ENCODE measurements around the gene KCNQ5. TPM values are rescaled to one million over a fixed set of nuclear protein-coding genes. Genes with fewer than 3 reads are reported as not detected.

The KCNQ5 gene
- polyA plus RNA-seq, 5 donors: 1.9 to 3.4 (median 2.8) TPM

GRCh38 chr6:73121421-73121993 lies 499.6 kb downstream of the KCNQ5 start:
- DNase-seq: no peak

DNA sequence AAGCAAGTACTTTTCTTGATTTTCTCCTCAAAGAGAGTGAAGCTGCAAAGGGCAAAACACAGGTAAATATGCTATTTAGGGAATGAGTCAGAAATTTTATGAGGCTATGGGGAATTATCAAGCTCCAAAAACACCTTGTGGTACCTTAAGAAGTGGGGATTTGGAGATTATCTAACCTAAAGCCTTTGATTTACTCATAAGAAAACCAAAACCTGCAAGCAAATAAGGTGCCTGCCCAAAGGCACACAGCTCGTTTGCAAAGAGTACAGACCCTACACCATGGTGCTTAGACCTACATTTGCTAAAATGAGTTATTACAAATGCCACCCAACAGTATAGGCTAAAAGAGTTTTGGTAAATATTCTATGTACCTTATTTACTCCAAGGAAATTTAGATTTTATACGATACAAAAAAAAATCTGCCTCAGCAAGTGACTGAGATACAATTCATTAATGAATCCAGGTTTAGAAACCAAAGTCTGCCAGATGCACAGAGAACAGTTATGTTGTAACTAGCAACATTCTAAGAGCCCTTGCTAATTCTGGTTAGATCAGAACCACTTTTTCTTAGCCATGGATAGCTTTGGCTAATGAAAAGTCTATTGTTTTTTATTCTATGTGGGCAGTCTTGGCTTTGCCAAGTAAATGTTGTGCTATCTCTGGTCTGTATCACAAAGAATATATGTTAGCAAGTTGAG lies 501.9 kb downstream of the KCNQ5 start:
- DNase-seq: no peak

DNA sequence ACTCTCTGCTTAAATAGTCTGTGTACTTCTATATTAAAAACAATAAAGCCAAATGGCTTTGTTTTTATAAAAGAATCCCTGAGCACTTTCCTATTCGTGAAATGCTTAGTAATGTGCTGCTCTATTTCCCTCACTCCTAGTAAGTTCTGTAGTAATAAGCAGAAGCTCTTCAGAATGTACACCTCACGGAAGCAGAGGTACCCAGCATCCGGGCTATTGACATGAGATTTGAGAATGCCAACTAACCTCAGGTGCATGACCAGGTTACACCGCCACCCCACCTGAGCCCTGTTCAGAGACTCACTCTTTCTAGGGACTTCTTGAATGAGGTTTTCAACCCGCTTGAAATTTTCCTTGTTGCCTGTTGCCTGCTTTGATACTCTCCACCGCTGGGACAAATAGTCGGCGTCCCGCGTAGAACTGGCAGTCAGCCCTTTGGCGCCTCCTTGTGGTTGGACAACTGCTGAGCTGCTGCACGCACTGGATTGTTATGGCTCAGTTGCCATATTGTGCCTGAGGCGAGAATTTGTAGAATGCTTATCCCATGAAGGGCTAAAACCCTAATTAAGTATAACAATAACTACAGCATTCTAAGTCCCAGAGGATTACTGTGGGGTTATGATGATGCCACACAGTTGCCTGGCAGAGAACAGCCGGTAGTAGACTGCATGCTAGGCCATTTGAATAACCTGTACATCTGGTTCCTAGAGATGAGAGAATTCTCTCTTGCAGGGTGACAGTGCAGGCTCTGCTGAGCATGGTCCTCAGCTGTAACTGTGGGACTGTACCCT lies 508.0 kb downstream of the KCNQ5 start:
- peak; percentile 52 to 72 for DNase-seq

DNA sequence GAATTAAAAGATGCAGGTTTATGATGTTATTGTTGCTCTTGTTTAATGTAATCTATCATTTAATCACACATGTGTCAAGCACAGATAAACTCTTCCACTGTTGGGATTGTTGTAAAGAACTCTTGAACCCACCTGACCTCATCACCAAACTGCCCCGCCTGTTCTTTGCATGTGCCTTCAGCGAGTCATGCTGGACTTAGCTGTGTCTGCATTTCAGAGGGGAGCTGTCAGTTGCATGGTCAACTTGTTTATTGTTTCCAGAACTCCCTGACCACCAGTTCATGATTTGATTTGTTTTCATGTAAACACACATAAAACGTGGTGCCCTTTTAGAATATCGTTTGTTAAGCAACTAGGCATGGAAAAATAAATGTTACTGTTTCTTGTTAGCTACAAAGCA lies 509.8 kb downstream of the KCNQ5 start:
- no peak for DNase-seq

GRCh38 chr6:73134588-73134987 lies 512.7 kb downstream of the KCNQ5 start:
- DNase-seq: peak in 1 of 2 donors; percentile 6

GRCh38 chr6:73139681-73140383 lies 518.0 kb downstream of the KCNQ5 start:
- DNase-seq: no peak

GRCh38 chr6:73143551-73143950 lies 521.7 kb downstream of the KCNQ5 start:
- DNase-seq: no peak

DNA sequence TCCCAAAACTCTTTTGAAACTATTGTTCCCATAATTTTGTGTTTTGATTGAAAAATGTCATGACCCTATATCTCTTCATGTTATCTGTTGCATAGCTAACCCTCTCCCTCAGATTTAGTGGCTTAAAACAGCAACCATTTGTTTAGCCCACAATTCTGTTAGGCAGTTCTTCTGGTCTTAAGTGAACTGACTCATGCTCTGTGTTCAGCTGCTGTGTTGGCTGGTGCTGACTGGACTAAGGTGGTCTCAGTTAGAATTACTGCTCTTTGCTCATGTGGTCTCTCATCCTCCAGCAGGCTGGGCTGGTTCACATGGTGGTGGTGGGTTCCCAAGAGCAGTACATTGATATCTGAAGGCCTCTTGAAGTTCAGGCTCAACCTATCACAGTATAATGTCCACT lies 522.7 kb downstream of the KCNQ5 start:
- DNase-seq: no peak

DNA sequence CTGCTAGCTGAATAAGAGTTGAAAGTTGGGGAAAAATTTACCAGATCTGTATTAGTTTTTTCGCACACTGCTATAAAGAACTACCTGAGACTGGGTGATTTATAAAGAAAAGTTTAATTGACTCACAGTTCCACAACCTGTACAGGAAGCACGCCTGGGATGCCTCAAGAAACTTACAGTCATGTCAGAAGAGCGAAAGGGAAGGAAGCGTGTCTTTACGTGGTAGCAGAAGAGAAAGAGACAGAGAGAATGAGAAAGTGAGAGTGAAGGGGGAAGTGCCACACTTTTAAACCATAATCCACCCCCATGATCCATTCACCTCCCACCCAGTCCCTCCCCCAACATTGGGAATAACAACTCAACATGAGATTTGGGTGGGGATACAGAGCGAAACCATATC lies 523.8 kb downstream of the KCNQ5 start:
- DNase-seq: no peak

DNA sequence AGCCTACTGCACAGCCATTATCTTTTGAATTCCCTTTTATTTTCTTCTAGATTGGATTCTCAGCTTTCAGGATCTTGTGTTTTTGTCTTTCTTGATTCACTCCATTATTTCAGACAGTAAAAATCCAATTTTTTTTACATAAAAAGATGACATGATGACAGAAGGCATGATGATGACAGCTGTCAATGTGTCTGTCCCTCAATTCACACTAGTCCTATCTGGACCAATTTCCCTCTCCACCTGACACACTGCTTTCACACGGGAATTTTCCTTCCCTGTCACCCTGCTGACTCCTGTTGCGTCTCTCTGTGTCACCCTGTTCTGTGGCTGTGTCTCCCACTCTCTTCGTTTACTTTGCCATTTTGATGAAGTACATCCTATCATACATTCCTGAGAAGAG lies 529.9 kb downstream of the KCNQ5 start:
- no peak for DNase-seq

DNA sequence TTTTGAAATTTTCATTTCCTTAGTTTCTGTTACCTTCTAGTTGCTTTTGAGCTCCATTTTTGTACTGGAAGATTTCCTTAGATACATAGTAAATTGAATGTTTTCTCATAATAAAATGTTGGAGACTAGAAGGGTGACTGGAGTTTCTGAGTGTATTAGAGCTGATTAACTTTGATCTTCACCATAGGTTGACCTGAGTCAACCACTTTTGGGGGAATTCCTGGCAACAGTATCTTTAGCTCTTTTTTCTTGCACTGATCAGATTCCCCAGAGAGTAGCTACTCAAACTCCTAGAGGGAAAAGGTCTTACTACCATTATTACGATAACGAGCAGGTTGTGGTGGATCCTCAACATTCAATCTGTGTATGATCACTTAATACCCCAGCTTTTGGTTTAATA lies 530.7 kb downstream of the KCNQ5 start:
- no peak for DNase-seq

DNA sequence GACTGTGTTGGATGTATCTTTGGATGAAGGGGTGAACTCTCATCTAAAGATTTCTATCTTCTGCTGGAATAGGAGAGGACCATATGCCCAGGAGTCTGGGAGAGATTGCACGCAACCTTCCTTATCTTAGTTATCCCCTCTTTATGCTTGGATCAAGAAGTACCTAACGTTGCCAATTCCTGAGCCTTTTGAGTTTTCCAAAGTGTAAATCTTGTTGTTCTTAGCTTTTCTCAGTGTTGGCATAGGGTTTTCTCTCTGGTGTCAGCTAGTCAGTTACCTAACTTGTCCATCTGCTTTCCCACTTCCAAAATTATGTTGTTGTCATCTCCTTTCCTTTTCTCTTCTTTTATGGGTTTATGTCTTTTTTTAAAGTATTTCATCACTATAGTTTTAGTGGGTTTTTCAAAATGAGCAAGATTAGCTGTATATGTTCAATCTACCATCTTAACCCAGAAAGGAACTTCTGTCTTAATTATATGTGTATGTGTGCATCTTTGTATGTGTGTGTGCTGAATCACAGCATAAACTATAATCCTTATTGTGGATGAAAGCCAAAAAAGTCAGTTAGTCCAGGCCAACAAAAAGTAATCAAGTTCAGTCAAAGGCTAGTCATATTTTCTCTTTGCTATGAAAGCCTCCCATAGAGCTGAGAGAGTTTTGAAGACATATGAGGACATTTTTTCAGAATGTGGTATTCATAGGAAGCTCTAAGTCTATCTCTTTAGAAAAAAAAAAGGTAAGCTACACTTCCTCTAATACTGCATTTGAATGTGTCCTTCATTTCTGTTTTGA lies 531.3 kb downstream of the KCNQ5 start:
- no peak for DNase-seq

GRCh38 chr6:73156793-73157767 lies 535.2 kb downstream of the KCNQ5 start:
- DNase-seq: no peak

GRCh38 chr6:73157870-73158269 lies 536.0 kb downstream of the KCNQ5 start:
- DNase-seq: no peak

- DNase-seq: peak; percentile 1 to 4
Observed at GRCh38 chr6:73169111-73169510, 547.2 kb downstream of the KCNQ5 start.

DNA sequence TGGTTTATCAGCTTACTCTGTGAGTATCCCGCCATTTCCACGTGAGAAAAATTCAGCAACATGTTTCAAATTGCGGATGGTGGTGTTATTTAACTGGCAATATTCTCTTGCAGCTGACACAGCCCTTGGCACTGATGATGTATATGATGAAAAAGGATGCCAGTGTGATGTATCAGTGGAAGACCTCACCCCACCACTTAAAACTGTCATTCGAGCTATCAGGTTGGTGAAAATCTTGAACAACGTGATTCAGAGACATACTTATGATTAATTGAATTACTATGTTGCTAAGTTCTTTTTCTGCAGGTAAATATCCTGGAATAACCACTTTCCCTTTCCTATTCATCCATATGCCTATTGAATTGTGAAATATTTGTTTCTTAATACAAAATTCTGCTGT lies 547.8 kb downstream of the KCNQ5 start:
- no peak for DNase-seq

- DNase-seq: no peak
Observed at GRCh38 chr6:73174646-73175045, 552.8 kb downstream of the KCNQ5 start.

- DNase-seq: no peak
Observed at GRCh38 chr6:73176057-73176456, 554.2 kb downstream of the KCNQ5 start.

GRCh38 chr6:73177221-73177944 lies 555.5 kb downstream of the KCNQ5 start:
- no peak for DNase-seq
